Activated CD8-positive, alpha-beta memory T cell treated with anti-CD3 and anti-CD28 coated beads for 24 hours (primary cell): ENCODE data around the gene PRAMEF15.
"Not testable (repeated sequence)": the region's sequence is repeated elsewhere in the genome, so short reads cannot be mapped to it uniquely, and the experiment has no call there.

ENCODE experiments used
- DNase-seq: peaks from one replicate; pipeline ENCODE4 v3.0.0-alpha.2; 2020

The PRAMEF15 gene

GRCh38 chr1:13315281-13315680 is at the start of gene PRAMEF15:
TSS of gene PRAMEF15 (plus strand) at chr1:13315581. CDS start at chr1:13318408, 2,827 bp downstream.
- DNase-seq = not testable (repeated sequence)

GRCh38 chr1:13277016-13277415 is 38.4 kb upstream of the PRAMEF15 start:
- not testable (repeated sequence) for DNase-seq

GRCh38 chr1:13279617-13280016 is 35.8 kb upstream of the PRAMEF15 start:
- not testable (repeated sequence) for DNase-seq

GRCh38 chr1:13285037-13285436 is 30.3 kb upstream of the PRAMEF15 start, which contains the start of gene PRAMEF8:
TSS of gene PRAMEF8 (minus strand) at chr1:13285137. CDS start at chr1:13284091, 1,046 bp downstream.
- DNase-seq = not testable (repeated sequence)

GRCh38 chr1:13289030-13289429 is 26.4 kb upstream of the PRAMEF15 start:
- not testable (repeated sequence) for DNase-seq

- not testable (repeated sequence) for DNase-seq
These were observed 18.0 kb upstream of the PRAMEF15 start for GRCh38 chr1:13297216-13297931.

- not testable (repeated sequence) for DNase-seq
These were observed 16.7 kb upstream of the PRAMEF15 start for GRCh38 chr1:13298699-13299098.

GRCh38 chr1:13302197-13302596 is 13.2 kb upstream of the PRAMEF15 start:
- DNase-seq = not testable (repeated sequence)

GRCh38 chr1:13303239-13303638 is 12.1 kb upstream of the PRAMEF15 start, which contains the start of gene PRAMEF33:
TSS of gene PRAMEF33 (plus strand) at chr1:13303539. CDS start at chr1:13305955, 2,416 bp downstream.
- DNase-seq = not testable (repeated sequence)

GRCh38 chr1:13342496-13342895 is 27.1 kb downstream of the PRAMEF15 start:
- DNase-seq = not testable (repeated sequence)

- DNase-seq = not testable (repeated sequence)
These were observed 31.7 kb downstream of the PRAMEF15 start, which contains the start of gene PRAMEF14 for GRCh38 chr1:13347034-13347433. TSS of gene PRAMEF14 (minus strand) at chr1:13347134. CDS start at chr1:13345314, 1,820 bp downstream.

- not testable (repeated sequence) for DNase-seq
These were observed 38.1 kb downstream of the PRAMEF15 start for GRCh38 chr1:13353476-13353875.

- not testable (repeated sequence) for DNase-seq
These were observed 39.1 kb downstream of the PRAMEF15 start for GRCh38 chr1:13354475-13354874.

- not testable (repeated sequence) for DNase-seq
These were observed 41.4 kb downstream of the PRAMEF15 start for GRCh38 chr1:13356774-13357173.

GRCh38 chr1:13362364-13362763 is 47.0 kb downstream of the PRAMEF15 start:
- DNase-seq = not testable (repeated sequence)

- DNase-seq = not testable (repeated sequence)
These were observed 49.5 kb downstream of the PRAMEF15 start for GRCh38 chr1:13364928-13365327.

GRCh38 chr1:13366536-13366935 is 51.2 kb downstream of the PRAMEF15 start:
- not testable (repeated sequence) for DNase-seq

- DNase-seq = peak; percentile 63
These were observed 53.2 kb downstream of the PRAMEF15 start for GRCh38 chr1:13368544-13368943.
